Prostate gland (tissue), 2 donors: ENCODE results near the gene RUBCN. TPM values are rescaled to one million over a fixed set of nuclear protein-coding genes. Genes with fewer than 3 reads are reported as not detected.
A peak's percentile ranks its signal among the peaks of the same experiment; 100 is the strongest.
"Not testable (repeated sequence)": the region's sequence is repeated elsewhere in the genome, so short reads cannot be mapped to it uniquely, and the experiment has no call there.

Experiments used
- DNase-seq: peaks from one replicate; pipeline ENCODE4 v3.0.0-alpha.2; 2019; ENCODE audit warnings: low spot score
- H3K27ac ChIP-seq, 2 donors: fragments of 200-600 bp; sonication (generic); 2 replicates each; pipeline ENCODE4 v1.5.1; 2017 to 2019
- H3K27me3 ChIP-seq: fragments of 200-600 bp; sonication (generic); replicated peaks from 2 replicates; pipeline ENCODE4 v1.5.1; 2019; ENCODE audit not compliant: insufficient read depth
- H3K36me3 ChIP-seq, 2 donors: fragments of 200-600 bp; sonication (generic); 1 replicate in 1 of 2; 2 replicates in 1 of 2; pipeline versions ENCODE4 v1.5.1 to v1.8.1; 2017 to 2019
- H3K4me1 ChIP-seq: fragments of 200-600 bp; sonication (generic); replicated peaks from 2 replicates; pipeline ENCODE4 v1.5.1; 2019
- H3K4me3 ChIP-seq, 2 donors: fragments of 200-600 bp; sonication (generic); 2 replicates each; pipeline ENCODE4 v1.5.1; 2017 to 2019
- H3K9me3 ChIP-seq: fragments of 200-600 bp; sonication (generic); 2 replicates; pipeline ENCODE4 v1.5.1; 2017
- POLR2A ChIP-seq: fragments of 450-650 bp; IDR thresholded peaks from one replicate; pipeline ENCODE4 v1.6.1; 2016; ENCODE audit warnings: antibody characterized with exemption, mild to moderate bottlenecking
- POLR2AphosphoS5 ChIP-seq: sonication (generic); formaldehyde crosslinking; IDR thresholded peaks from one replicate; pipeline ENCODE4 v1.6.1; 2017; ENCODE audit warnings: antibody characterized with exemption
- WGBS: methylation state at CpG from one replicate; pipeline ENCODE4 v1.1.5; 2018; 5-methylcytosine and 5-hydroxymethylcytosine counted together
- intact Hi-C: fragments of 100-400 bp; cut with DNase I; formaldehyde crosslinking; loops from one replicate; pipeline ENCODE4 v1.14.2; 2022
- total RNA-seq, 2 donors: library from RNA; depleted of rRNA; stranded (reverse); fragments of >200 nt; gene quantifications; one replicate each; pipeline ENCODE4 v1.1.0, GENCODE V29; 2016
- TF ChIP-seq, protein P1 (sequence below), 4 experiments: fragments of 200-600 bp in 2 of 4; fragments of 450-650 bp in 2 of 4; sonication (generic) in 2 of 4; IDR thresholded peaks; 1 replicate in 3 of 4; 2 replicates in 1 of 4; pipeline ENCODE4 v1.5.1; 2016 to 2019; ENCODE audit warnings: antibody characterized with exemption in 4 of 4, mild to moderate bottlenecking in 2 of 4, moderate library complexity in 2 of 4

Gene RUBCN
- total RNA-seq, 2 donors from 2014 or later = 32.2 to 121 TPM

DNA sequence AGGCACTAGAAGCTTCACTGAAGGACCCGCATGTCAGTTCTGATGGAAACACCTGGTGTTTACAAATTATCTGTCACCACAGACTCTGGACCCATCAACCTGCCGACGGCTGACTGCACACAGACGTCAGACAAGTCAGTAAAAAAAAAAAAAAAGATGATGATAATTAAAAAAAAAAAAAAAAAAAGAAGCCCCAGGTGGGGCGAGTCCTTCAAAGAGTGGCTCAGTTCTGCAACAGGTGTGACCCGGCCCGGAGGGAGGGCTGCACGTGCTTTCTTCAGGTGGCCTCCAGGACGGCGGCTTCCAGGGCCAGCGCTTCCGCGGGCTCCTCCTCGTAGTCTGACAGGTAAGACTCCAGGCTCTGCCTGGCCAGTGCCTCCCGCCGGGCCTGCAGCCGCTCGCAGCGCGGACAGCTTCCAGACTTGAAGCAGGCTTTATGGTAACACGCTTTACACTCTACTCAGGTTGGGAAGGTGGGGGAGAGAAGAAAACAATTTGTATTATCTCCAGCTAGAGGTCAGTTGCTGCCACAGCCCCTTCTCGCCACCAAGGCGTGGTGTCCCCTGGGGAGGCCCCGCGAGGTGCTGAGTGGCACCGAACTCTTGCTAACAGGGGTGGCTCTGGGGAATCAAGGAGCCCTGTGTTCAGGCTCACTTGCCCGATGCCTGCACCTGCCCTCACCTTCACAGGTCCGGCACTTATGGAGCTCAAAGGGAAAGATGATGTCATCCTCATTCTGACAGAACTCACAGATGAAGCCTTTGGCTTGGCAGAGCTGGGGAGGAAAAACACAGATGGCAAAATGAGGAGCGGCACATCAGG, 61.8 kb downstream of the RUBCN start:
- Histone ChIP-seq H3K9me3 (no peaks in the 10 kb centered on the region), H3K4me1 (no peaks in the 10 kb centered on the region), H3K36me3 (peaks cover 0 to 5% of the 10 kb centered on the region in 2 donors), H3K4me3 (no peak overlapping the region), H3K27ac (no peak overlapping the region), H3K27me3 (no peaks in the 10 kb centered on the region)
- no peak for TF ChIP-seq POLR2A
- no peak for TF ChIP-seq POLR2AphosphoS5
- TF ChIP-seq, protein P1, sequence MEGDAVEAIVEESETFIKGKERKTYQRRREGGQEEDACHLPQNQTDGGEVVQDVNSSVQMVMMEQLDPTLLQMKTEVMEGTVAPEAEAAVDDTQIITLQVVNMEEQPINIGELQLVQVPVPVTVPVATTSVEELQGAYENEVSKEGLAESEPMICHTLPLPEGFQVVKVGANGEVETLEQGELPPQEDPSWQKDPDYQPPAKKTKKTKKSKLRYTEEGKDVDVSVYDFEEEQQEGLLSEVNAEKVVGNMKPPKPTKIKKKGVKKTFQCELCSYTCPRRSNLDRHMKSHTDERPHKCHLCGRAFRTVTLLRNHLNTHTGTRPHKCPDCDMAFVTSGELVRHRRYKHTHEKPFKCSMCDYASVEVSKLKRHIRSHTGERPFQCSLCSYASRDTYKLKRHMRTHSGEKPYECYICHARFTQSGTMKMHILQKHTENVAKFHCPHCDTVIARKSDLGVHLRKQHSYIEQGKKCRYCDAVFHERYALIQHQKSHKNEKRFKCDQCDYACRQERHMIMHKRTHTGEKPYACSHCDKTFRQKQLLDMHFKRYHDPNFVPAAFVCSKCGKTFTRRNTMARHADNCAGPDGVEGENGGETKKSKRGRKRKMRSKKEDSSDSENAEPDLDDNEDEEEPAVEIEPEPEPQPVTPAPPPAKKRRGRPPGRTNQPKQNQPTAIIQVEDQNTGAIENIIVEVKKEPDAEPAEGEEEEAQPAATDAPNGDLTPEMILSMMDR (IDR thresholded peaks at IDR 0.05) = no peak
- intact Hi-C loops = no loop called here
- DNase-seq = no peak
- WGBS = 88% methylated on average over 29 of the region's 29 CpGs

DNA sequence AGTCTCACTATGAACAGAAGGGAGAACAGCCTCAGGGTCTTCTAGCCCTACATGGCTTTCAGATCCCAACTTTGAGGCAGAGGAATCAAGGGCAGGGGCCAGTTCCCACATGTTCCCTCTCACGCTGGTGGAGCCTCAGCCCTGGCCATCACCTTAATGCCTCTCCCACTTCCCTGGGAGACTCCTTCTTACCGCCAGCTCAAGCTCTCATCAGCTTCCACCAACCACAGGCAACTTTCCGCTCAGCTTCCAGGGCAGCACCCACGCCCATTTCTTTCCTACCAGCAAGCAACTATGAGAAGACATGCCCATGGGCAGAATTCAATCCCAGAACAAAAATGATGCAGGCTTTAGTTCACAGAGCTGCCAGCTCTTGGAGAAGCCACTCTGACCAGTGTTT, 63.5 kb downstream of the RUBCN start:
- no peak overlapping the region for H3K4me3 ChIP-seq
- no peaks in the 10 kb centered on the region for H3K4me1 ChIP-seq
- H3K27ac ChIP-seq = no peak overlapping the region
- intact Hi-C loops = no loop called here
- TF ChIP-seq POLR2AphosphoS5 (no peak), POLR2A (no peak)
- TF ChIP-seq, protein P1 (IDR thresholded peaks at IDR 0.05) = no peak
- H3K9me3 ChIP-seq = no peaks in the 10 kb centered on the region
- no peak for DNase-seq
- H3K36me3 ChIP-seq = peaks cover 0 to 5% of the 10 kb centered on the region in 2 donors
- no peaks in the 10 kb centered on the region for H3K27me3 ChIP-seq
- WGBS = 94% methylated on average over 4 of the region's 4 CpGs

DNA sequence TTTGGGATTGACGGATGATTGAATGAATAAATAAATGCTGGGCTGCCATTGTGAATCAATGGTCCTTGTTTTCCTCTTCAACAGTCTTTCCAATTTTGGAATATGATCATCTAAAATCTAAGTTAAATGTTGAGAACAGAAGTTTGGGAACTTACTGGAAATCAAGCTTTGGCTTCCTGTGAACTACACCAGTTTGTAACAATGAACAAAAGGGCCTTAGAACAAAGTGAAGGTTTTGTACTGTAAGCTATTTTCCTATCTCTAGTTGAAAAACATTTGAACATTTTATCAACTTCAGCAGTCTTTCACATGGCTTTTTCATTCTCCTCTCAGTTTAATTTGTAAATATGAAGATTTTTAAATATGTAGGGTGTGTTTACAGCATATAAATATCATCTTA, 66.3 kb downstream of the RUBCN start:
- 97% methylated on average over 1 of the region's 1 CpG for WGBS

DNA sequence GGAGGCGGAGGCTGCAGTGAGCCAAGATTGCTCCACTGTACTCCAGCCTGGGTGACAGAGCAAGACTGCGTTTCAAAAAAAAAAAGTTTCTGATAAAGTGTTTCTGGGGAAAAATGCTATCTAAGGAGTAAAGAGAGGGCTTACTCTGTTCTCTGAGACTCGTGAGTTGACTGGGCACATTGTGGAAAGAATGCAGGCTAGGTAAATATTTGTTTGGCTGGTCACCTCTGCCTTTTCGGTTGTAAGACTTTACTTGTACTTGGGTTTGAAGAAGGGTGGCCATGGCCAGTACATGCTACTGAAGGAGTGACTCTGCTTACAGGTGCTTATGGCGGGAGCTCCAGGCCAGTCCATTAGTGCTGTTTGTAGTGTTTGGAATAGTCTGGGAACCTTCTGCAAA, 68.7 kb downstream of the RUBCN start:
- Histone ChIP-seq H3K36me3 (no peaks in the 10 kb centered on the region), H3K9me3 (no peaks in the 10 kb centered on the region), H3K27ac (no peak overlapping the region), H3K4me1 (no peaks in the 10 kb centered on the region), H3K27me3 (no peaks in the 10 kb centered on the region), H3K4me3 (no peak overlapping the region)
- WGBS = 73% methylated on average over 5 of the region's 5 CpGs
- TF ChIP-seq POLR2AphosphoS5 = no peak
- TF ChIP-seq POLR2A = no peak
- TF ChIP-seq, protein P1 (IDR thresholded peaks at IDR 0.05) = no peak
- intact Hi-C loops = no loop called here
- no peak for DNase-seq

More for the DNA sequence above, 66.3 kb downstream of the RUBCN start:
- no peak for DNase-seq
- no peak overlapping the region for H3K27ac ChIP-seq
- no peak for TF ChIP-seq POLR2A
- TF ChIP-seq, protein P1 (IDR thresholded peaks at IDR 0.05) = no peak
- no peak for TF ChIP-seq POLR2AphosphoS5
- no peaks in the 10 kb centered on the region for H3K9me3 ChIP-seq
- no peaks in the 10 kb centered on the region for H3K4me1 ChIP-seq
- no peak overlapping the region for H3K4me3 ChIP-seq
- intact Hi-C loops = no loop called here
- peaks cover 0 to 5% of the 10 kb centered on the region in 2 donors for H3K36me3 ChIP-seq
- H3K27me3 ChIP-seq = no peaks in the 10 kb centered on the region

DNA sequence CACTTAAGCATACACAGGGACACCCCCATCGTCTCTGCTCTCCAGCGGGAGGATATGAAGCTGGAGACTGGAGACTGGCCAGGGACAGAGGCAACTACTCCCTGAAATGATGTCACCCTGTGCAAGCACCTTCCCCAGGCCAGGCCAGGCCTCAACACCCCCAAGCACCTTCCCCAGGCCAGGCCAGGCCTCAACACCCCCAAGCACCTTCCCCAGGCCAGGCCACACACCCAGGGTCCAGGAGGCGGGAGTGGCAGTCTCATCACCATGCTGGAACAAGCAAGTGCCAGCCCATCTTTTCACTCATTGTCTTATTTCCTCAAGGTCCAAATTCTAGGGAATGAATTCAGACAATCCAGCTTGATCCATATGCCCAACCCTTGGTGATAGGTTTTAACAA, 69.4 kb downstream of the RUBCN start:
- H3K27ac ChIP-seq, H3K9me3 ChIP-seq, intact Hi-C loops, H3K36me3 ChIP-seq, H3K4me3 ChIP-seq, H3K27me3 ChIP-seq, DNase-seq, H3K4me1 ChIP-seq: not testable (repeated sequence)
- WGBS = 100% methylated on average over 1 of the region's 3 CpGs

DNA sequence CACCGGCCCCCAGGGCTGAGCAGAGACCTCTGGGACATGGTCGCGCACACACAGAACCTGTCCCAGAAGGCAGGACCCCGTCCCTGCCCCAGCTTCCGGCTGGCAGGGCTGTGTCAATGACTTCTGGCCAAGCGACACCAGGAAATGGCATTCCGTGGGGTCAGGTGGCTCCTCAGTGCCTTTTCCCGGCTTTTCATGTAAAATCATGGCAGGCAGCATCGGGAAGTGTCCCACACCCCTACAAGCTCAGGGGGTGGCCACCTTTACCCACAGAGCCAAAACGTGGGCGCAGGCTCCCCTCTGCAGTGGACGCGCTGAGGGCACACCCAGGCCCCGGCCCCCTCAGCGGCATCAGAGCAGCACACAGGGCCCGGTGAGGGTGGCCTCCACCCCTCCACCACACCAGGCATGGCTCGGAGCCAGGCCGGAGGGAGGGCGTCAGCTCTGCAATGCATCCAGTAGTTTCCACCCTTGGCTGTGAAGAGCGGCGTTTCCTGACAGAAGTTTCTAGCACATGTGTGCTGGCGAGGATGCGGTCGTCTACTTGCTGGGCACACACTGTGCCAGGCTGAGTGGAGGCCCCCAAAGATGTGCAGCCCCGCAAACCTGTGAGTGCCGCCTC, 70.4 kb downstream of the RUBCN start:
- intact Hi-C loops, H3K4me1 ChIP-seq, H3K27me3 ChIP-seq, H3K4me3 ChIP-seq, H3K9me3 ChIP-seq, H3K27ac ChIP-seq, DNase-seq, H3K36me3 ChIP-seq: not testable (repeated sequence)
- 54% methylated on average over 9 of the region's 26 CpGs for WGBS

DNA sequence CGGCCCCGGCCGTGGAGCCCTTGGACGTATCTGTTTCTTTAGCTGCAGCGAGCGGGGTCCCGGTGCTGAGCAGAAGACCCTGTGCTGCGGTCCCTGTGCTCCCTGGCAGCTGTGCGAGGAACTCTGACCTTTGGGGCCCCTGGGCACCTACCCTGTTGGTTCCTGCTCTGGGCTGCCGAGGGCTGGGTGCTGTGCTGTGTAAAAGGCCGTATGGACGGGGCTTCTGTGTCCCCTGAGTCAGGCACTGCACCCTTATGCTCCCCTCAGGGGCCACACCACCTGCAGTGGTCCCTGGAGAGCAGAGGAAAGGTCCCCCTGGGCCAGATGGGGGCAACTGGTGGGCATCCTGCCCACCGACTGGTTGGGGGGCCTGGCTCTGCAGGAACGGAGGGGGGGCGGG, 71.2 kb downstream of the RUBCN start:
- H3K36me3 ChIP-seq, intact Hi-C loops, H3K4me1 ChIP-seq, H3K27ac ChIP-seq, H3K4me3 ChIP-seq, H3K27me3 ChIP-seq, DNase-seq, H3K9me3 ChIP-seq: not testable (repeated sequence)
- WGBS = no CpG with 5 or more reads among the region's 15 CpGs

DNA sequence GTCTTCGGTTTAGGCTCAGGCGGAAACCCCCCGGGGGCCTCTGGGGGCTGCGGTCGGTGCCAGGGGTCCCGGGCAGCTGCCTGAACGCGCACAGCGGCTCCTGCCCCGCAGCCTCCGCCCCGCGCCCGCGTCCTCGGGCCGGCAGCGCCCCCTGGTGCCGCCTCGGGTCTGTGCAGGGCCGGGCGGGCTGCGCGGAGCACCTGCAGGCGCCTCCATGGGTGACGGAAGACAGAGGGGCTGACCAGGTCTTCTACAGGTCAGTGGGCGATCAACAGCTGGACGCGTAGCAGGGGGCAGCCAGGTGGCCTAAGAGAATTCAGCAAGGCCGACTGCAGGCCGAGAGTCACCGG, 71.6 kb downstream of the RUBCN start:
- WGBS = 0% methylated on average over 6 of the region's 32 CpGs
- DNase-seq, intact Hi-C loops: not testable (repeated sequence)

More for the DNA sequence above, 71.6 kb downstream of the RUBCN start:
- not testable (repeated sequence) for H3K9me3 ChIP-seq, H3K4me1 ChIP-seq, H3K27ac ChIP-seq, H3K27me3 ChIP-seq, H3K36me3 ChIP-seq
- H3K4me3 ChIP-seq = peak overlapping the region; percentile 21
